Mucosa of descending colon (tissue), 3 donors: ENCODE measurements around the gene RAC3. TPM values are rescaled to one million over a fixed set of nuclear protein-coding genes. Genes with fewer than 3 reads are reported as not detected.

ENCODE experiments used
- ATAC-seq: fragments of 200-7000 bp; cut with Tn5 transposase; one replicate; pipeline ENCODE4 v1.9.1; 2020; ENCODE audit warnings: mild to moderate bottlenecking, moderate library complexity
- DNase-seq, 3 donors: peaks; one replicate each; pipeline ENCODE4 v3.0.0-alpha.2; 2020
- H3K36me3 ChIP-seq: fragments of 200-600 bp; one replicate; pipeline ENCODE4 v1.8.0; 2021; ENCODE audit warnings: low read depth, mild to moderate bottlenecking
- H3K4me1 ChIP-seq: fragments of 200-600 bp; one replicate; pipeline ENCODE4 v1.8.0; 2021; ENCODE audit warnings: low read depth, mild to moderate bottlenecking
- H3K4me3 ChIP-seq: fragments of 200-600 bp; one replicate; pipeline ENCODE4 v1.8.0; 2021; ENCODE audit warnings: mild to moderate bottlenecking
- H3K9me3 ChIP-seq: fragments of 200-600 bp; one replicate; pipeline ENCODE4 v1.8.0; 2021; ENCODE audit warnings: mild to moderate bottlenecking
- intact Hi-C, 2 donors: fragments of 100-400 bp; cut with DNase I in 1 of 2; cut with micrococcal nuclease in 1 of 2; formaldehyde crosslinking; loops; one replicate each; pipeline versions ENCODE4 v1.11.0 to v1.11.1; 2022; cut with DNase I, micrococcal nuclease
- total RNA-seq, 3 donors: library from RNA; stranded (reverse); fragmentation: NEBNext Ultra II Directional in 2 of 3; extraction: Animal tissue kit (Norgen Biotek cat#: 25700) in 2 of 3; gene quantifications; one replicate each; pipeline versions ENCODE4 v1.2.1 to v1.2.4, GENCODE V29; 2021 to 2023
- TF ChIP-seq, protein P1 (sequence below): fragments of 200-600 bp; IDR thresholded peaks from one replicate; pipeline ENCODE4 v1.8.0; 2022; ENCODE audit warnings: antibody characterized with exemption, mild to moderate bottlenecking
- donor health status: DM: no; HTN: no; CAD: no; lungs with moderate emphysema.
- donor health status: DM: no; HTN: no; CAD: no.
- donor health status: DM: no; HTN: yes; CAD: no.

The RAC3 gene
- total RNA-seq, 3 donors from 2014 or later, result 3.4 to 6.2 (median 4.2) TPM

DNA sequence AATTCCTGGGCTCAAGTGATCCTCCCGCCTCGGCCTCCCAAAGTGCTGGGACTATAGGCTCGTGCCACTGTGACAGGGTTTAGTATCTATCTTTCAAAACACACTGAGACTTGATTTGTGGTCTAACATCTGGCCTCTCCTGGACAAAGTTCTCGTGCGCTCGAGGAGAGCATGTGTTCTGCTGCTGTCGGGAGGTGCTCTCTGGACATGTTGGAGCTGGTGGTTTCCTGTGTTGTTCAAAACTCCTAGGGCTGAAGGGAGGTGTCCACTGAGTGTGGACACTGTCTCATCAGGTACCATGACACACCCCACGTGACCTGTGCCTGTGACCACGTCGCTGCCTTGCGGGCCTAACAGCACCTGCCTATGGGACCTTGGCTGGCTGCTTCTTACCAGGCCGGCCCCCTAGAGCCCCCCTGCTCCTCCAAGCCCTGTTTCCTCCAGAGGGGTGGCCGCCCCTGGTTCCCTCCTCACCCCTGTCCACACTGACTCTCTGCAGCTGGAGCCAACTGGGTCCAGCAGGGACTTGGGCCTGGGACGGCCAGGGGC is 14.5 kb downstream of the RAC3 start:
- no peak overlapping the region for H3K4me3 ChIP-seq
- no peaks in the 10 kb centered on the region for H3K9me3 ChIP-seq
- no peak for ATAC-seq
- H3K4me1 ChIP-seq, result peaks cover 10% of the 10 kb centered on the region
- TF ChIP-seq, protein P1, sequence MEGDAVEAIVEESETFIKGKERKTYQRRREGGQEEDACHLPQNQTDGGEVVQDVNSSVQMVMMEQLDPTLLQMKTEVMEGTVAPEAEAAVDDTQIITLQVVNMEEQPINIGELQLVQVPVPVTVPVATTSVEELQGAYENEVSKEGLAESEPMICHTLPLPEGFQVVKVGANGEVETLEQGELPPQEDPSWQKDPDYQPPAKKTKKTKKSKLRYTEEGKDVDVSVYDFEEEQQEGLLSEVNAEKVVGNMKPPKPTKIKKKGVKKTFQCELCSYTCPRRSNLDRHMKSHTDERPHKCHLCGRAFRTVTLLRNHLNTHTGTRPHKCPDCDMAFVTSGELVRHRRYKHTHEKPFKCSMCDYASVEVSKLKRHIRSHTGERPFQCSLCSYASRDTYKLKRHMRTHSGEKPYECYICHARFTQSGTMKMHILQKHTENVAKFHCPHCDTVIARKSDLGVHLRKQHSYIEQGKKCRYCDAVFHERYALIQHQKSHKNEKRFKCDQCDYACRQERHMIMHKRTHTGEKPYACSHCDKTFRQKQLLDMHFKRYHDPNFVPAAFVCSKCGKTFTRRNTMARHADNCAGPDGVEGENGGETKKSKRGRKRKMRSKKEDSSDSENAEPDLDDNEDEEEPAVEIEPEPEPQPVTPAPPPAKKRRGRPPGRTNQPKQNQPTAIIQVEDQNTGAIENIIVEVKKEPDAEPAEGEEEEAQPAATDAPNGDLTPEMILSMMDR, result no peak
- DNase-seq, result no peak
- H3K36me3 ChIP-seq, result no peaks in the 10 kb centered on the region
- intact Hi-C loops, result no loop called here

DNA sequence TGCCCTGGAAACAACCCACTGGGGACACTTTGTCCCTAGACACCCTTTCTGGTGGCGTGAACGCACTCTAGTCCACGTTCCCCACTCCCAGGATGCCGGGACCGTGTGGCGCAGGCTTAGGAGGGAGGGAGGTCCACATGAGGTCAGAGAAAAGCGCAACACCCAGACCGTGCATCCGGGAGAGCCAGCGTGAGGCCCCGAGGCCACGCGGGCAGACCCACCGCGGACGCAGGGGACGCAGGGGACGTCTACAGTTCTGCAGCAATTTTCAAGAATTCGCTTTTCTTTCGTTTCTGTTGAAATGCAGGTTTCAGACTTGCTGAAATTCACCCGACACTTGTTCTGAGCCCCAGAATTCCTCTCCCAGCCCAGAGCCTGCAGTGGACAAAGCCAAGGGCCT is 15.4 kb downstream of the RAC3 start:
- H3K36me3 ChIP-seq, result no peaks in the 10 kb centered on the region
- peaks cover 10% of the 10 kb centered on the region for H3K4me1 ChIP-seq
- no peak overlapping the region for H3K4me3 ChIP-seq
- H3K9me3 ChIP-seq, result no peaks in the 10 kb centered on the region
- intact Hi-C loops, result no loop called here
- TF ChIP-seq, protein P1, result no peak
- no peak for ATAC-seq
- DNase-seq, result no peak

- Histone ChIP-seq H3K36me3 (no peaks in the 10 kb centered on the region), H3K4me3 (no peak overlapping the region), H3K4me1 (peaks cover 11% of the 10 kb centered on the region), H3K9me3 (no peaks in the 10 kb centered on the region)
- intact Hi-C loops, result no loop called here
- ATAC-seq (no peak), DNase-seq (no peak)
- TF ChIP-seq, protein P1, result no peak
Measured at GRCh38 chr17:82047379-82047778, 15.9 kb downstream of the RAC3 start.

- DNase-seq, result no peak
- no peak overlapping the region for H3K4me3 ChIP-seq
- TF ChIP-seq, protein P1, result no peak
- no peak for ATAC-seq
- H3K36me3 ChIP-seq, result no peaks in the 10 kb centered on the region
- intact Hi-C loops, result no loop called here
- H3K4me1 ChIP-seq, result peaks cover 18% of the 10 kb centered on the region
- H3K9me3 ChIP-seq, result no peaks in the 10 kb centered on the region
Measured at GRCh38 chr17:82047914-82048570, 16.6 kb downstream of the RAC3 start.

DNA sequence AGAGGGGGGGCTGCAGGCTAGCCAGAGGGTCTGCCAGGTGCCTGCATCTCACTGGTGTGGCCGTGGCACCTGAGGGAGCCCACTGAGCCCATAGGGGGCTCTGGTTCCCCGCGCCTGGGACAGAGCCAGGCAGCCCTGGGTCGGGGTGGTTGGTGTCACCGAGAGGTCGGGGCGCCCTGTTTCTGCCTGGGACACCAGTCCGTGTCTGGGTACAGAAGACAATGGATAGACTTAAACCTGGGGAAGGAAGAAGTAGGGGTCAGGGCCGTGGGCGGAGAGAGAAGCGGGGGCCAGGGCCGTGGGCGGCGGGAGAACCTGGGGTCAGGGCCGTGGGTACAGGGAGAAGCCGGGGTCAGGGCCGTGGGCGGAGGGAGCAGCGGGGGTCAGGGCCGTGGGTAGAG is 17.1 kb downstream of the RAC3 start:
- H3K36me3 ChIP-seq, result no peaks in the 10 kb centered on the region
- ATAC-seq (no peak), DNase-seq (no peak)
- peaks cover 21% of the 10 kb centered on the region for H3K4me1 ChIP-seq
- intact Hi-C loops, result no loop called here
- no peaks in the 10 kb centered on the region for H3K9me3 ChIP-seq
- TF ChIP-seq, protein P1, result no peak
- H3K4me3 ChIP-seq, result no peak overlapping the region
